ENCODE data around the gene AACS.

The AACS gene

GRCh38 chr12:125185740-125186470 lies 120.7 kb downstream of the AACS start, which contains the start of gene TMEM132B:
Gene TMEM132B (plus strand): TSS chr12:125186386.
- DNase-seq (ENCODE audit: low read depth) = no peak

DNA sequence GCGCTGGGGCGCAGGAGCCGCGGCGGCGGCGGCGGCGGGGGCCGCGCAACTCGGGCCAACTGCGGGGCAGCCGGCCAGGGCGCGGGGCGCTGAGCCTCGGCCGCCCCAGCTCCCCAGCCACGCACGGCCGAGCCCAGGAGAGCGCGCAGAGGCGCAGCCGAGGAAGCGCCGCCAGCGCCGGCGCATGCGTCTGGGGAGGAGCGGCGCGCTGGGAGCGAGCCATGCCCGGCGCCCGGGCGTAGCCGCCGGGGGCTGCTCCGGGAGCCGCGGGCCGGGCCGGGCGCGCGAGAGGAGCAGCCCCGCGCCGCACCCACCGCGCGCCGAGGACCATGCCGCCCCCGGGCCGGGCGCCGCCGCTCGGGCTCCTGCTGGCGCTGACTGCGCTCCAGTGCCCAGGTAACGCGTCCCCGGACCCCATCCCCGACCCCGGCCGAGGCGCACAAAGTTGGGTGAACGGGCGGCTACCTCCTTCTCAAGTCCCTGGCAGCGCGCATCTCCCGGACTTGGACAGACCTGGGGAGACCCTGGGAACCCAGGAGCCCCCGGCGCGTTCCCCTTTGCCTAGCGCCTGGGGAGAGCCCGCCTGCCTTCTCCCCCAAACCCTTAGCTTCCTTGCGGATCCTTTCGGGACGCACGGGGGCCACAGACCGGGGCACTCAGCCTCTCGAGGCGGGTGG lies 121.4 kb downstream of the AACS start:
- no peak for DNase-seq (ENCODE audit: low read depth)

- DNase-seq (ENCODE audit: low read depth) = no peak
Measured at GRCh38 chr12:125187148-125187745, 122.0 kb downstream of the AACS start.

- DNase-seq (ENCODE audit: low read depth) = no peak
Measured at GRCh38 chr12:125187780-125188741, 122.8 kb downstream of the AACS start.

GRCh38 chr12:125189015-125189414 lies 123.8 kb downstream of the AACS start:
- DNase-seq (ENCODE audit: low read depth) = no peak

DNA sequence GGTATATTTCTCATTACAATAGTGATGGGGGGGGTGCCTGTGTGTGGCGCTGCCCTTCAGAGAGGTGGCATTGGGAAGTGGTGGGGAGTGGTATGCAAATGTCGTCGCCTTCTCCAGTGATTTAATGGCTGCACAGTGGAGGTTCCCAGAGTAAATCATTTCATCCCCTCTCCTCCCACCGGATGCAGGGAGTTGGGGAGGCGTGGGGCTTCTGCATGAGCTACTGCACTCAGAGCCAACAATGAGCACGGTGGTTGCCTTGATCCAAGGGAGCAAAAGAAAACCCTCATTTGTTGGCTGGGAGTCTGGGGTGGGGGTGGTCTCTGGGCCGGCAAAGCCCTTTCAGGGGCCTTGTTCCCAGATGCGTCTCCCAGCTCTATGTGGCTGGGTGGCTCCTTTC lies 124.3 kb downstream of the AACS start:
- DNase-seq (ENCODE audit: low read depth) = no peak

GRCh38 chr12:125191361-125192087 lies 126.3 kb downstream of the AACS start:
- DNase-seq (ENCODE audit: low read depth) = no peak

DNA sequence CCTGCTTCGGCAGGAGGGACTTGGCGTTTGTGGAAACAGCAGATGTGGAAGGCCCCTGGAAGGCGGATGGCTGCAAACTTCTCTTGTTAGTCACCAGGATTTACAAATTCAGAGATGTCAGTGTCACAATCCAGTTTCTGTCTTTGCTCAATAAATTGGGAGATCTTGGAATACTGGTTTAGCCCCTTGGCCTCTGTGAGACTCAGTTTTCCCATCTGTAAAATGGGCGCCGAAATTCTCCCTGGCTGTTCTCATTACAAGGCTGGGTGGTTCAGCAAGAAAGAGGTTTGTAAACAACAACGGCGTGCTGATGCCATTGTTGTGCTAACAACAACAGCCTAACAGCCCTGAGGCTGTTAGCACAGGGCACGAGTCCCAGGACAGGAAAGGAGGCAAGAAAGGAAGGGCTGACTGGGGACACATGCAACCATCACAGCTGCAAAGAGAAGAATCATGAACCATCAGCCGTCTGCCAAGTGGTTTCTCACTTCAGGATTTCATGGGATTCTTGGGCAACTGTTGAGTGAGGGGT lies 127.5 kb downstream of the AACS start:
- no peak for DNase-seq (ENCODE audit: low read depth)
